RPMI8226 (cell line): Measurements from ENCODE around the gene C1QC.
A peak's percentile ranks its signal among the peaks of the same experiment; 100 is the strongest.

Source experiments
- DNase-seq: peaks from one replicate; pipeline ENCODE4 v3.0.0-alpha.2; 2015

The C1QC gene

DNA sequence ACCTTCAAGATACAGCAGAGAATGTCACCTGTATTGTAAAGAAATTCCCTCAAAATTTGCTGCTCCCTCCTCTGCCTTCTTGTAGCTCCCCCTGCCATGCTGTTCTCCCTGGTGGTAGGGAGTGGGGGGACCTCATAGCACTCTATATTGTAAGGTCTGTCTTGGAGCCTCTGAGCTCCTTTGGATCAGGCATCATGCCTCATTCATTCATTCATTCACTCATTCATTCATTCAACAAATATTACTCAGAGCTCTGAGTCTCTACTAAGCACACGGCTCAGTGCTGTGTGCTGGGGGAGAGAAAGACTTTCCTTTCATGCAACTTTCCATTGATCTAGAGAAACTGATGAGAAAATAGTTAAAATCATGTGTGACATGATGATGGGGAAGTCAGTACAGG is 40.1 kb downstream of the C1QC start:
- DNase-seq, result no peak

- no peak for DNase-seq
Measured at GRCh38 chr1:22685591-22686059, 42.2 kb downstream of the C1QC start.

DNA sequence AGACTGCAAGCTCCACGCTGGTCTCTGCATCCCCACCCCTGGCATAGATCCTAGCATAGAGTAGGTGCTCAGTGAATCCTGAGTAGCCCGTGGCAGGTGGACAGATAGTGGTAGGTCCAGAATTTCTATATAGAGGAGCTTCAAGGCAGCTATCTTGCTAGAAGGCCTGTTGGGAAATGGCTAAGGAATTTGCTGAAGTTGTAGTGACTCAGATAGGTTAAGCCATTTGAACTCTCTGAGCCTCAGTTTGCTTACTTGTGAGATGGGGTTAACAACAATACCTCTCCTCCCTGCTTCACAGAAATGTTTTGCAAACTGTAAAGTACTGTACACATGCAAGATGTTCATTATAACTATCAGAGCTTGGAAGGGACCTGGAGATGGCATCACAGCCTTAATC is 43.8 kb downstream of the C1QC start:
- DNase-seq, result no peak

DNA sequence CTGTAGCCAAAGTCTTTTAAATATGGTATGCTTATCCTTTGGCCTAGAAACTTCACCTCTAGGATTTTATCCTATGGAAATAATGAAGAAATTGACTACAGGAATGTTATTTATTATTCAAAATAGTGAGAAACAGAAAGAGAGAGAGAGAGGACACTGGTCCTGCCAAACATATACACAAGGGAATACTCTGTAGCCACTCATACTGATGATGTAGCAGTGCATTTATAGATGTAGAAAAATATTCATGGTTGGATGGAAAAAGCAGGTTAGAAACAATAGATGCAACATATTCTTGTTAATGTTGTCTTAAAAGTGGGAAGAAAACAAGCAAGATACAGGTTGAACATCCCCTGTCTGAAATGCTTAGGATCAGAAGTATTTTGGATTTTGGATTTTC is 45.0 kb downstream of the C1QC start:
- DNase-seq, result no peak

DNA sequence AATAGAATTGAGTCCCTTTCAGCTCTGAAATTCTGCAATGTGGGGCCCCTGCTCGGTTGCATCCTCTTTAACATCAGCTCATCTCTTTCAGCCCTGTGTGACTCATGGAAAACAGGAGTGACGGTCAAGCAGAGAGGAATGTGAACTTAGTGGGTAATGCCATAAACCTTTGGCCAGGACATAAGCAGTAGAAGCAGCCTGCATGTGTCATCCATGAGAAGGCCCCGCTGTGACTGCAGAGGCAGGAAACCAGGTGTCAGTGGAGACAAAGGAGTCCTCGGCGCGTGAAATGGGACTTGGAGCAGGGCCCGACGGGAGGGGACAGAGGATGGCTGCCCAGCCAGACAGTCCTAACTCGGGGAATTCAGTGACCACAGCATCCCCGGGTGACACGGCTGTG is 46.1 kb downstream of the C1QC start:
- DNase-seq, result no peak

GRCh38 chr1:22691031-22691753 is 47.8 kb downstream of the C1QC start:
- peak; percentile 30 for DNase-seq

DNA sequence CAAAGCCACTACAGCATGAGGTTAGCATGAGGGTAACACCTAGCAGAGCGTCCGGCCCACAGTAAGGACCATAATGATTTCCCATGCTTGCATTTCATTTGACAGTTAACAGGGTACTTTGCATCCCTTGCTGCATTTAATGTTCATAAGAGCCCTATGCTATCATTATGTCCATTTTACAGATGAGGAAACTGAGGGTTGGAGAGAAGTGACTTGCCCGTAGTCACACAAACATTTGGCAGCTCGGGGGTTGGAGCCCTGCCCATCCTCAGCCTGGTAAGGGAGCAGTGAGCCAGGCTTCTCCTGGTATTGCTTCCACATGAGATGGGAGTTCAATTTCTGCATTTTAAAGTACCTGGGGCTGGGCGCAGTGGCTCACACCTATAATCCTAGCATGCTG is 50.7 kb downstream of the C1QC start:
- DNase-seq, result no peak

- DNase-seq, result no peak
Measured at GRCh38 chr1:22696610-22697009, 53.2 kb downstream of the C1QC start.
